ENCODE measurements around the gene CFAP100.

Gene CFAP100

DNA sequence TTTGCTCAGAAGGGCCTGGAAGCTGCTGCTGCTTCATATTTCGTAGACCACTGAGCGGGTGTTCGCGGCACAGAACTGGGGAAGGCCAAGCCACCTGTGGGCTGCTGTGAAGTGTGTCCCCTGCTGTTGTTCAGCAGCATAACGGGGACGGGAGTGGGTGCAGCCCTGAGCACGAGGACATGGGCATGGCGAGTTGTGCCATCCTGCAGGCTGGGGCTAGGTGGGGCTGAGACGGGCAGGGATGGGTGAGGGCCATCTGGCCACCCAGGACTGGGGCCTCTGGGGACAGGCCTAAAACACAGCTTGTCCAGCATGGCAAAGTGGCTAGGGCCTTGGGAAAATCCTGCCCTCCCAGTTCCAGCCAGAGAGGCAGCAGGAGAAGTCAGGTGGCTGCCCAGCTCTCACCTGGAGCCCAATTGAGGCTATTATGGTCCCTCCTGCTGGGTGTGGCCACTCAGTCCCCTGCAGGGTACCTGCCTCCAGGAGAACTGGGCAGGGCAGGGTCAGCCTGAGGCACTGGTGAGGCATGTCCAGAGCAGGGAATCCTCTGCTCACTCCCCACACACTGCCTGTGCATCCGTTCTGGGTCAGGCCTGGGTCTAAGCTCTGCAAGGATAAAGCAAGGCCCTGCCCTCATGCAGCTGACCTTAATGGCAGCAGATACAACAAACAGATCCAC, 29.5 kb downstream of the CFAP100 start:
- peak; percentile 25 for DNase-seq

DNA sequence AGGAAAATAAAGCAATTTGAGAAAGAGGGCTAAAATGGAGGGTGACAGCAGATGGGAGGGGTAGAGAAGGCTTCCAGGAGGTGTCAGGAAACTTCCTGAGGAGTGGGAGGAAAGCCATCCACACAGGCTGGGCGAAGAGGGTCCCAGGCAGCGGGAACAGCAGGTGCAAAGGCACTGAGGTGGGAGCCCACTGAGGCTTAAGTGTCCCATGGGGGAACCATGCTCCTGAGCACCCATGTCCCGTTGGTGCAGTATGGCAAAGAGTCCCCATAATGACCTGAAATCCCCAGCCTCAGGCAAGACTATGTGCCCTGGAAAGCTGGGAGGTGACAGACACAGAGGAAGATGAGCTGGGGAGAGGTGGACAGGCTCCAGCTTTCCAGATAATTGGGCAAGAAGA, 30.0 kb downstream of the CFAP100 start:
- no peak for DNase-seq

DNA sequence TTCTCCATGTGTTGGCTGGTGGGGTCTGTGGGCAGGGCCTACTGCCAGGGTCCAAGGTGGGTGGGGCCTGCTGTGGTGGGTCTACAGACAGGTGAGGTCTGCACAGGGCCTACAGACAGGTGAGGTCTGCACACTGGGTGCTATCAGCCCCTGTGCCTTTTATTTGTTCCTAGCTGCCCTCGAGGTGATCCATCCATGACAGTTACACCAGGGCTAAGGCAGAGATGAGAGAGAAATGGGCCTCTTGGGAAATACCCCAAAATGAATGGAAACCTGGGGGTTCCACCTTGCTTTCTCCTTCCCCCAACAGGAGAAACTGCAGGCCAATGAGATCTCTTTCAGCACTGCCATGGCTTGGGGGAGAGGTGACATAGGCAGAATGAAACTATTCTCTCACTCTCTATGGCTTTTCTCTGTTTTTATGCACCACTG, 36.4 kb downstream of the CFAP100 start:
- DNase-seq = no peak

DNA sequence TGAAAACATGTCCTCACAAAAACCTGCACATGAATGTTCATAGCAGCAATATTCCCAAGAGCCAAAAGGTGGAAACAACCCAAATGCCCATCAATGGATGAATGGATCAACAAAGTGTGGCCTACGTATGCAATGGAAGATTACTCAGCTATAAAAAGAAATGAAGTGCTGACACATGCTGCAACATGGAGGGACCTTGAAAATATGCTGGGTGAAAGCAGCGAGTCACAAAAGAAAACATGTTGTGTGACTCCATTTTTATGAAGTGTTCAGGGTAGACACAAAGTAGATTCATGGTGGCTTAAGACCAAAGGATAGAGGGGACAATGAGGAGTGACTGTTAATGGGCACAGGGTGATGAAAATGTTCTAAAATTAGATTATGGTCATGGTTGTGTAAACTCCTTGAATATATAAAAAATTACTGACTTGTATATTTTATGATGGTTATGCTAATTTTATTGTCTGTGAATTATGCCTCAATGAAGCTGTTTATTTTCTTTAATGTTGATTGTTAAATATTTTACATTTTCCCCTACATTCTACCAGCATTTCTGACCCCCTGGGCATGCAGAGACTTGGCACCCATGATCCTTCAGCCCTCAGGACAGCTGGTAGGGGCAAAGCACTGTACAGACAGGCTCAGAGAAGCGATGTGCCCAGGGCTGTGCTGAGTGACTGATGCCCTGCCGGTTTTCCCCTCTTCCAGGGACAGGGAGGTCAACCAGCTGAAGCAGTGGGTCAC, 37.8 kb downstream of the CFAP100 start:
- no peak for DNase-seq

DNA sequence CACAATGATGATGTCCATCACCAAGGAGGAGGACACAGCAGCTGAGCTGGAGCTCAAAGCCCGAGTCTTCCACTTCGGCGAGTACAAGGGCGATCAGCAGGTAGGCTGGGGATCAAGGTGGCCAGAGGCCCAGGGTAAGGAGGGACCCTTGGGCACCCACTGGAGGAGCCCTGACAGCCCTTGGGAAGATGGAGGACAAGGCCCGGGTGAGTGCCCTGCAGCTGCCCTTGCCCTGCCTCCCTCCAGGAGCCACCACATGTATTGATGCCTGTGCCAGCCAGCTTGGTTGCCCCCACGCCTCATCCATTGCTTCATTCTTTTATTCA, 38.4 kb downstream of the CFAP100 start:
- DNase-seq = no peak

DNA sequence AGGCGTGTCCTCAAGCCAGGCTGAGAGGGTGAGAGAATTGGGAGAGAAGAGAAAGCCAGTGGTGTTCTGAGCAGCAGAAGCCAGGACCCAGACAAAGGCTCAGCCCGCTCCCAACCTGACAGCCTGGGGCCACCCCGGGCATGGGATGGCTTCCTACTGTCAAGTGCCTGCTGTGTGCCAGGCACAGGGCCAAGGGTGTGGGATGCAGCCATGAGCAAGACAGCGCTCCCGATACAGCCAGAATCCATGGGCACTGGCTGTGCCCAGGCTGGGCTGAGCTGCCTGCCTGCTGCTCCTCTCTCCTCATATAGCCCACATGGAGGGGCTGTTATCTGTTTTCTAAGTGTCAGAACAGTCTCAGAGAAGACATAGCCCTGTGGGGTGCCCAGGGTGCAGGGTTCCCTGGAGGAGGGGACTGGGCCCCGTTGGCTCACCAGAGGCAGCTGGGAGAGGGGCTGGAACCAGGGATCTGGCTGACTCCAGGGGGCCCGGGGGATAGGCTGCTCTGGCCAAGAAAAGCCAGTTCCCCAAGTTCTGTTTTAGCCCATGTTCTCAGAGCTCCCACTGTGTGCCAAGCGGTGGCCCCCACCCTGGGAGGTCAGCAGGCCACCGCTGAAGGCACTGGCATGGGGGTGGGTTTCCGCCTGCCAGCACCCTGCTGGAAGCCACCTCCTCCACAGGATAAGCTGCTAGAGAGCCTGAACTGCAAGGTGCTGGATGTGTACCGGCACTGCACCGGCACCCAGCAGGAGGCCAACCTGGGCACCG, 39.0 kb downstream of the CFAP100 start:
- peak; percentile 56 for DNase-seq

DNA sequence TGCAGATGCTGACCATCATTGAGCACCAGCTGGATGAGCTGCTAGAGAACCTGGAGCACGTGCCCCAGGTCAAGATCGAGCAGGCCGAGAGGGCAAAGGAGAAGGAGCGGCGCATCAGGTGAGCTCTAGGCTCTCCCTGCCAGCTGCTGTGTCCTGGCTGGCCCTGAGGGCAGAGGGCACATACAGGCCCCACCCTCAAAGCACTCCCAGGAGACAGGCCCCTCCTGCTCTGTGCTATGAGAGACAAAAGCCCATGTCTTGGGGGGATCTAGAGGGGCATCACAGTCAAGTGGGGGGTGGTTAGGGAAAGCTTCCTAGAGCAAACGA, 39.5 kb downstream of the CFAP100 start:
- no peak for DNase-seq

DNA sequence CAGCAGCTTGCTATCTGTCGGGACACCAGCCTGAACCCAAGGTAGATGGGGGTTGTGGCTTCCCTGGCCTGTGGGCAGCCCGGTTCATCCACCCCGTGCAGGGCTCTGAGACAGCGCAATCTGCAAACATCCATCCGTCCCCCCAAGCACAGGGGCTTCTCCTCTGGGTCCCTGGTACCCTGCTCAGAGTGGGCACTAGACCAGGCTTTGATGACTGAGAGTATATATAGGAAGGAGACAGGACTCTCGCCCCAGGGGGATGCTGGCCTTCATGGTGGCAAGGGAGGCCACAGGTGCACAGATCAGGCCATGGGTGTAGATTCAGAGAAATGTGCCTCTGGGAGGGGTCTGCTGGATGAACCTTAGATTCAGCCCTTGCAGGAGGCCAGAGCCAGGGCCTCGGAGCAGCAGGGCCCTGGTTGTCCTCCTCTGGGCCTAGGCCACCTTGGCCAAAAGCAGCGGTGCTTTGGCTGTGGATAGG, 40.3 kb downstream of the CFAP100 start:
- no peak for DNase-seq

DNA sequence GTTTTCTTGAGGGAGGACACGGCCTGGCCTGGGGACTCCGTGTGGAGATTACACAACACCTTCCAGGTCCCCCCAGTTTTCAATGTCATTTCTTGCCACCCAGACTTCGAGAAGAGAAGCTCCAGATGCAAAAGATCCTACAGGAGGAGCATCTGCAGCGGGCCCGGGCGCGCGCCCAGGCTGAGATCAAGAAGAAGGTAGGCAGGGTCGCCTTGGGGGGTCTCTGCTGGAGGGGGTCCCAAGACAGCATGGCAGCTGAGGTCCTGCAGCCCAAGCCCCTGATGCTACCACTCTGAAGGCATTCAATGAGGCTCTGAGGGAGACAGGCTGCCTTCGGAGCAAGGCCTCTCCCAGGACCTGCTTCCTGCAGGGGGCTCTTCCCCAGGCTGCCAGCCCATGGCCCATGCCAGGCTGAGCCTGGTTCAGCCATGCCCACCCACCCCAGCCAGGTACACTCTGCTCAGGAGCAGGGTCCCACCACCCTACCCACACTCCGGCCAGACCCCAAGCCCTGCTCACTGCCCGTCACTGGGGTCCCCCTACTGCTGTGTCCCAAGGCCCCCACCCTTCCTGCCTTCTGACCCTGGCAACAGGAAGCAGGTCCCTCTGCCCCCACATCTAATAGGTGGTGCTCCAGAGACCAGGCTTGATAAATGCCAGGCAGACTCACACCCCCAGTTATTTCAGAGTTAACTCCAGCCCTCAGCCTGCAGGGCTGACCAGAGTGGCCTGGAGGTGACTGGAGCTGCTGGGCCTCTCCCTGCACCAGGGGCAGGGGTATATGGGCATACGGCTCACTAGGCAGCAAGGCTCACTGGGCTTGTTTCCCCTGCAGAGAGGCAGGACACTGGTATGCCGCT, 41.0 kb downstream of the CFAP100 start:
- DNase-seq = no peak

DNA sequence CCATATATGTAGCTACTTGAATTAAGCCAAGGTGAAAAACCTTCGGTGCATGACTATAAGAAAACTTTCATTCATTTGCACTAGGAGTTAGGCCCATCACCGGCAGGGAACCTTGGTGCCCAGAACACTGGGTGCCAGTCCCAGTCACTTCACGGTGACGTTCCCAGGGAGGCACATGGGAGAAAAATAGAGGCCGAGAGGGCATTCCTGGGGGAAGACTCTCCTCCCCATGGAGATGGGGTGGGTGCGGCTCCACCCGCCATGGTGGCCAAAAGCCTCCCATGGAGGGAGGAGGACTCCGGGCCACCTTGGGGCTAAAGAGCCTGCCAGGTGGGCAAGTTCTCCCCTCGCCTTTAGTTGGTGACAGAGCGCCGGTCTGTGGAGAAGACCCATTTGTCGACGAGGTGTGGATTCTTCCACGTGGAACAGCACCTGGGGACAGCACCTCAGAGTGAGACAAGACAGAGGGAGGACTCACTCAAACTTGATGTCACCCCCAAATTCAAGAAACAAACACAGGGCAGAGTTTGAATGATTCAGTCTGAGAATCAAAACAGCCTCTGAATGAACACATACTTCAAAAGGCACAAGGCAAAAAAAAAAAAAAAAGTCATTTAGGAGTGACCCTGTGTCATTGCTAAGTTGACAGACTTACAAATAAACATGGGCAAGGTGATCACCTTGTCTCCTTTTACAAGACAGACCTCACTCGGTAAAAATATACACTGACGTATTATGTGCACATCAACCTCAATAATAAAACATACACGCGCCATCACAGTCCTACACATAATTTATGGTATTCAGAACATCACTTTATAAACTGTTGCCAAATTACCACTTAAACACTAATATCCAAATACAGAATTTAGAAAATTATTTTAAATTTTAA, 42.4 kb downstream of the CFAP100 start:
- no peak for DNase-seq

DNA sequence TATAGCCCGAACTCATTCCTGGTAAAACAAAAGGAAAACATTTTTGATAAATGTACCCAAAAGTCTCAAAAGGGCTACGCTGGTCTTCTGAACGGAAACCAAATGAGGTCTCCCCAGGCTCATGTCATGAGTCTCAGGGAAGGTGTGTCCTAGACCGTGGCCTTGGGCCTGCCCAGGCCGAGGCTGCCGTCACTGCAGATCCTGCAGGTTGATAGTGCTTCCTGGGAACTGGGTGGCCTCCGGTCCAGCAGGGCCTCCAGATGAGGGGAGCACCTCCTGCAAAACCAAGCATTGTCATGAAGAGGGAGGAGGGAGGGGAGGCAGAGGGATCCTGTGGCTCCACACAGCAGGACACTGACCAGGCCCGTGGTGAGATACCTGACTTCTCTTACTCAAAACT, 43.5 kb downstream of the CFAP100 start:
- DNase-seq = no peak

DNA sequence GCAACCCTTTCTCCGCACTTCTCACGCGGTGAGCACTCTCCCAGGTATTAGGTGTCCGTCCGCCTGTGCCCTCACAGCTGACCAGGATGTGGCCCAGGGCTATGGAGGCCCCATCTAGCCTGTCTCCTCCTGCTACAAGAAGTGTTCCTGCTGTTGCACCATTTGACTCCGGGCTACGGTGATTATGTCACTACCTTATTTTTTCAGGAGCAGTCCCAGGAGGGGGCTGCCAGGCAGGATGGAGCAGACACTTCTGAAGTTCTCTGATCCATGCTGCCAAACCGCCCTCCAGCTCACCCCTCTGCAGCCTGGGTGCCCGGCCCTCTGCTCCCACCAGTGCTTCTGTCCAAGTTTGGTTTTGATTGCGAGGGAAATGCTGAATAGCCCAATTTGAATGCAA, 44.0 kb downstream of the CFAP100 start:
- DNase-seq = no peak

DNA sequence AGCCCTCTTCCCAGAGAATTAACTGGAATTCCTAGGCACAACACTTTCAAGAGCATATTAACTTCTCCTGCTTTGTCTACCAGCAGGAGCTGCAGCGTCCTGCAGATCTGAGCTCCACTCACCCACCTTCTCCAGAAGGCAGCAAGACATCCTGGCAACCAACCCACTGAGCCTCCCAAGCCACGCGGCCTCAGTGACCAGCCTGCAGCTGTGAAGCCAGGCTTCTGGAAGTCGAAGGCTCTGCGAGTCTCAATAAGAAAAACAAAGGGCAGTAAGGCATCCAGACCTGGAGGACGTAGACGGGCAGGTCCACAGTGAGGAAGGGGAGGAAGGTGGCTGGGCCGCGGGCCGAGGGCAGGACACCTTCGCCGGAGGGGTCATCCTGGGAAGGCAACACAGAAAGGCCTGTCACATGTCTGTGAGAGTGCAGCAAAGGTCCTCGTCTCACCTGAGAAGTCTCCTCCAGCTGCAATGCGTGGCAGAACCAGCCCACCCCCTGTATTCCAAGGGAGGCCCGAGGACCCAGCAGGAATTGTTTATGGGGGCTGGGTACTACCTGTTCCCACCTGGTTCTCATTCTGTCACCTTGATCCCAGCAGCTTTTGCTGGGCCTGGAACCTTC, 44.7 kb downstream of the CFAP100 start:
- DNase-seq = no peak

DNA sequence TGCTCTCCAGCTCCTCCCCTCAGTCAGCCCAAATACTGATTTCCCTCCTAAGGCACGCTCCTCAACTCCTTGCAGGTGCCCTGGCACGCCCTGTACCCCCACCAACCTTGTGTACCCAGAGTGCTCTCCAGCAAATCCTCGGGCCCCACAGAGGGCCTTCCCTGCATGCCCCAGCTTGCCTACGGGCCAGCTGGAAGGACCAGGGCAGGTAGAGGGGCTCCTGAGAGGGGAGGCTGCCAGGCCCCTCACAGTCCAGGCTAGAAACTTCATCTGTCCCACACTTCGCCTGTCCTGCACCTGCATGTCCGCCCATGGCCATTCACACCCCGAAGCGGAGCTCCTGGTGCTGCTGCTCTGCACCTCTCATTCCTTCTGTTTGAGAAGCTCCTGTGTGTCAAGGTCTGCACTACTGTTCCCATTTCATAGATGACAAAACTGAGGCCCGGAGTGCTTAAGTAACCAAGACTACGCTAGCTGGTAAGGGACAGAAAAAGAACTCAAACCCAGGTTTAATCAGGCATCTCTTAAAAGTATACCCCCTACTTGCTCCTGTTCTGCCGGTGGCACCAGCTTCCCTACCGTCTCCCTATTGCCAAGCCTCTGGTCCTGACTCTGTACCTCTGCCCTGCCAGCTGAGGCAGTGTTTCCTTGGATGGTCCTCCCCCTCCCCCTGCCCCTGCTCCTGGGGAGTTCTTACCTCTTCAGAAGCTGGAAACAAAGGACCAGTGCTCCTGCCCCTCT, 45.4 kb downstream of the CFAP100 start:
- DNase-seq = no peak

DNA sequence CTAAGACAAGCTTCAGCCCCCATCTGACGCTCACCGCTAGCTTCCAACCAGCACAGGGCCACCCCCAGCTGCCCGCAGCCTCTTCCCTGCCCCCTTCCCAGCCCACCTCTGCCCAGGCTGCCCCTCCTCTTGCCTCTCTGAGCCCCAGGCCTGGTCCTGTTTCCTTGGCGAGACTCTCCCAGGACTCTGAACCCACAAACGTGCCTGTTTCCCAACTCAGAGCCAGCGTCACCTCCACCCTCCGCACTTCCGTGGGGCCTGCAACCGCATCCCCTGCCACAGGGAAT, 45.9 kb downstream of the CFAP100 start:
- no peak for DNase-seq

DNA sequence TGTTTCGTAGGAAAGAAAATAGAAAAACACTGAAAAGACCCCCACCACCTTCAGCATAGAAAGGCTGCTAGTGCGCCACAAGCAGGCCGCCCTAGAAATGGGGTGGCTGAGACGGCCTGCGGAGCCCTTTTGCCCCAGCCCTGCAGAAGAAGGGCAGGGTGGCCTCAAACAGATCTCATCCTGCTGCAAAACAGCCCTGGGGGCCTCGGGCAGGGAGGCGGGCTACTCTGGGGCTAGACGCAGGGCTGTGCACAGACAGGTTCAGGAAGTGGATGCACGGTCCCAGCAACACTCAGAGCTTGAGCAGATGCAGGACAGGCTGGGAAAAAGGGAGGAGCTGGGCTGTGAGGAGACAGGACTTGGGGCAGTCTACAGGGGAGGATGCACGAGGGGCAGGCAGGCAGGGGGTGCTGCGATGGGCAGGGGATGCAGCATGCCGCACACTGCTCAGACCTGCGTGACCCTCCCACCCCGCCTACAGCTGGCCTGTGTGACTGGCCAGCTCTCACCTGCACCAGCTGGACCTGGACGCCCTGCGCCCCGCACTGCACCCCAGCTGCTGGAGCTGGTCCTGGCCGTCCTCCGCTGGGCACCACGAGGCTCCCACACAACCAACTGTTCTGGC, 46.7 kb downstream of the CFAP100 start:
- no peak for DNase-seq

DNA sequence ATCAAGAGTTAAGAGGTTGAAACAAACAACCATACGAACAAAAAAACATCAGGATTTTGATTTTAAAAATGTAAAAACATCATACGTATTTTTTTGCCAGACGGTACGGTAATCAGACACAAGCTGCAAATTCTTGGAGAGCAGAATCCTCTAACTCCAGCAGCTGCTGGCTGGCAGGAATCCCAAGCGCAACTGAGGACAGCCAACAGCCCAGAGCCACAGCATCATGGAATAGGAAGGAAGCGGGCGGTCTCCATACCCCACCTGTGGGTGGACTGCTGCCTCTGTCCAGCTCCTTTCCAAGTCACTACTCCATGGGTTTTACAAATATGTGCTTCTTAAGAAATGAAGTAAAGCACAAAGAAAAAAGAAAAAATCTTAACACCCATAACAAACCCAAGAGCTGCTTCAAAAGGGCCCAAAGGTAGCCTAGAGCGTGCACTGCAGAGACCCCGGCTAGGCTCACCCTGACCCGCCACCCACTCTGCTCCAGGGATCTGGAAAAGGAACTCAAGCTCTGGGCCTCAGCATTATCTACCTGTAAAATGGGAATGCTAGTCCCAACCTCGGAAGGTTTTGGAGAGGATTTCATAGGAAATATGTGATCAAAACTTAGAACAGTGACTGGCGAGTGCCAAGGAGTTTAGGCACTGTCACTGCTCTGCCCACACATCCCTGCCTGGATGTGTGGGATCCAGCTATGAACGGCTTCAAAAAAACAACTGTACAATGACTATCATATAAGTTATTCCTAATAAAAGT, 47.6 kb downstream of the CFAP100 start:
- no peak for DNase-seq

DNA sequence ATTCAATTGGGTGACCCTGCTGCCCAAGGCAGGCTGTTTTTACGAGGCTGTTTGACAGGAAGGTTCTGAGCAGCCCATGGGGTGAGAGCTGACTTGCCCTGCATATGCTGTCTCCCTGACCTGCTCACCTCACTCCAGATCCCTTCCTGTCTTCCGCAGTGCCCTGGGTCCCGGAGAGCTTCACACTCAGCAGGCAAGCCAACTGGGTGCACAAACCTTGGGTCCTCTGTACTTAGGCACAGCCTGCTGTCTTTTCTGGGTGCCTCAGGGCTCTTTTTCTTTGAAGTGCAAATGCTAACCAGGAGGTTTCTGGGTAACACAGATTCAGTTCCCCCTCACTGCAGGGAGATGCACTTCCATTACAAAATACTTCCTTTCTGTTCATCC, 48.1 kb downstream of the CFAP100 start:
- no peak for DNase-seq

DNA sequence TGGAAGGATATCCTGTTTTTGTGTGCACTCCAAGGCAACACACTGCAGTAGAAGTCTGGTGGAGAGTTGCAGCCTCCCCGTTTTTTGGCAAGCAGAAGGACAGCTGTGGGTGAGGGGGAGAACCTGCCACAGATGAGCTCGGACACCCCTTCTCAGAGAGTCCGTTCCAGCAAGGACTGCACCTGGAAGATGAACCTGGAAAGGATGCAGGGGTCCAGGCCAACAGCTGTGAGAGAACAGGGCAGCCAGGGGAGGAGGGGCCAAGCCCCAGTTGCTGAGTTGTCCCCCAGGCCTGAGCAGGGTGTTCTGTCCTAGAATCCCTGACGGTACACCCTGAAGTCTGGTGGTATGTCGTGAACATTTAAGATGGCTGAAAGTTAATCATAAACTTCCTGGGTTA, 50.8 kb downstream of the CFAP100 start:
- no peak for DNase-seq

DNA sequence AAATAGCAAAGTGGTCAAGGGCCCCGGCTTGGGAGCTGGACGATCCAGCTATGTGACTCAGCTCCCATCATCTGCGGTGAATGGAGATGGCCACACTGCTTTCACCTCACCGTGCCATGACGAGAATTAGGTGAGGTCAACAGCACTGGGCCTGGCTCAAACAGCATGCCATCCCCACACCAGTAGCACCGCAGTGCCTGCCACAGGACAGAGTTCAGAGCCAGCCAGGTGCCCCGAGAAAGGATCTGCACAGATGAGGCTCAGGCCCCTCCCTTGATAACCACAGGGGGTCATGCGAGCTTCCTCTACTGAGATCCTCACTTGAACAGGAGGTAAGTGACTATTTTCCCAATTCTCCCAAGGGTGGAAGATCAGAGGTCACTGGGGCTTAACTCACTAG, 51.6 kb downstream of the CFAP100 start:
- peak; percentile 0 for DNase-seq
